NCI-H345 (cell line): ENCODE measurements around the gene EGFL7.

Experiments used
- DNase-seq: peaks from one replicate; lab custom pipeline; 2025; lab: John Stamatoyannopoulos, UW

The EGFL7 gene

DNA sequence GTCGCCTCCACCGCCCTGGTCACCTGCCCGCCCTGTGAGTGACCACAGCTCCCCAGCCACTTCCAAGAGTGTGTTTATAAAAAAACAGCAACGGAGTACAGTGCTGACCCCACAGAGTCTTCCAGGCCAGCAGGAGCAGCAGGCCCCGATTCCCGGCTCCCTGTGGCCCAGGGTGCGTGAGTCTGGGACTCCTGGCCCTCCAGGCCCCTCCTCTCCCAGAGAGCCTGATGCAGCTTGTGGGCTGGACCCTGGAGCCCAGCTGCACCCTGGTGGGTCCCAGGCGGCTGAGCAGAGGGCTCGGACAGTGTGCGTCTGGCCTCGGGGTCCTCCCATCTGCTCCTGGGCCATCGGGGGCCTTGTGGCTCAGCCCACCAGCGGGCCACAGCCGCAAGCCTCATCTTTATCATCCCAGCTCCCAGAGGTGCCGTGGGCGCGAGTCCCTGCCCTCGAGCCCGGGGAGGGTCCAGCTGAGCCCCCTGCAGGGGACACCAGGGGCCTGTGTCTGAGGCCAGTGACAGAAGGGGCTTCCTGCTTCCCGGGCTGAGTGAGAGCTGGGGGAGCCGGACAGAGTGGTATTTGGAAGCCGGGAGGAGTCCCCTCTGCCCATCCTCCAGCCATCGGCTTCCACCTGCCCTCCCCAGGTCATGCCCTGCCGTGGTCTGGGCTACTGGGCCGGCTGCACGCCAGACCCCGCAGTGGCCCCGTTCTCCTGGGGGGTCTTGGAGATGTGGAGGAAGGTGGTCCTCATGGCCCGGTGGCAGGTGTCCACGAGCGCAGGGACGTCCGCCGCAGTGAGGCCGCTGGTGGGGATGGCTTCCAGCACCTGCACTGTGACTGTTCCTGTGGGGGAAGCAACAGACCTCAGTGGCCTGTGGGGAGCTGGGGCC, 10.6 kb downstream of the EGFL7 start:
- no peak for DNase-seq

DNA sequence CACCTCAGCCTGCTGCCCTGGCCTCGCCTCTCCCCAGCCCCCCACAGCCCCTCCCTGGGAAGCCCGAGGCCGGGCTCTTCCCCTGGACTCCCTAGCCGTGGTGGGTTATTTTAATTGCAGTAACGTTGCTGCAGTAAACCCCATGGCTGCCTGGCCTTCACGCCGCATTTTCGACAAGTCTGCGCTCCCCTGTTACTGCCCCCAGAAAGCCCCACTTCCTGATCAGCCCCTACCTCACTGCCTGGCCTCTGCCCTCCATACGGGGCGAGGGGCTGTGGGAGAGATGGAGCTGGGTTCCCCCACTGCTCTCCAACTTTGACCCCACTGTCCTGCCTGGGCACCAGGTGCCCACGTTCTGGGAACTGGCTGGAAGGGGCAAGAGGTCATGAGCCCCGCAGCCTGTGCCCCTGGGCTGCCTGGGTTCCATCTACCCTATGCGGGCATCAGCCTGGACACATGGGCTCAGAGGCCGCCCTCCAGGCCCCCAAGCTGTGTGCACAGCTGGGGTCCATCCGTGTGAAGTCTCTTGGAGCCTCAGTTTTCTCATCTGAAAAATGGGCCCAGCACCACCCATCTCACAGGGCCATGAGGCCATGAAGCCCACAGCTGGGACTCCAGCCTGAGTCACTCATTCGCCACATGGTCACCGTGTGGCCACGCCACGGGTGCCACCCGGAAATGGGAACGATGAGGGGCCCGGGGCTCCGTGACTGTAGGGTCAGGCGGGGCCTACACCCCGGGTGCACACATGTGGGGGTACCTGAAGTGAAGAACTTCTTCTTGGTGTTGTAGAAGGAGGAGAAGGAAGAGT, 11.5 kb downstream of the EGFL7 start:
- DNase-seq, result no peak

DNA sequence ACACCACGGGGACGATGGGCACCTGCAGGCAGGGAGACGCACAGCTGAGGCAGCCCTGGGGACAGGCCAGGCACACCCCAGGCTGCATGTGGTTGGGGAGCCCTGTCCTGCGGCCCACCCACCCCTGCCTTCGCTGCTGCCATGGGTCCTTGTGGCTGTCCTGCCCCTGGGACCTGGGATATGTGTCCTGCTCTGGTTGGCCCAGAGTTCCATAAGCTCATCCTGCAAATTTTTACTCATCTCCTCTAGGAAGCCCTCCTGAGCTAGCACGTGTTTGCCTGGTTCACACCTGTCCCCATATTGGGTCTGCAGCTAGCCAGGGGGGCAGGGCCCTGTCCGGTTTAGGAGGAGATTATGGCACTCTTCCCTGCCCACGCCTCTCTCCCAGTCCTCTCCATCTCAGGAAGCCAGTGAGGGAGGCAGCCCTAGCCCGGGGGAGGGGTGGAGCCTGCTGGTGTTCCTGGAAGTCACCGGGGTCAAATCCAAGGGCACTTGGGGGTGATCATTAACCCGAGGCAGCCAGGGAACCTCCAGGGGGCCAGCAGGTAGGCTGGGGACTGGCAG, 12.2 kb downstream of the EGFL7 start:
- no peak for DNase-seq

DNA sequence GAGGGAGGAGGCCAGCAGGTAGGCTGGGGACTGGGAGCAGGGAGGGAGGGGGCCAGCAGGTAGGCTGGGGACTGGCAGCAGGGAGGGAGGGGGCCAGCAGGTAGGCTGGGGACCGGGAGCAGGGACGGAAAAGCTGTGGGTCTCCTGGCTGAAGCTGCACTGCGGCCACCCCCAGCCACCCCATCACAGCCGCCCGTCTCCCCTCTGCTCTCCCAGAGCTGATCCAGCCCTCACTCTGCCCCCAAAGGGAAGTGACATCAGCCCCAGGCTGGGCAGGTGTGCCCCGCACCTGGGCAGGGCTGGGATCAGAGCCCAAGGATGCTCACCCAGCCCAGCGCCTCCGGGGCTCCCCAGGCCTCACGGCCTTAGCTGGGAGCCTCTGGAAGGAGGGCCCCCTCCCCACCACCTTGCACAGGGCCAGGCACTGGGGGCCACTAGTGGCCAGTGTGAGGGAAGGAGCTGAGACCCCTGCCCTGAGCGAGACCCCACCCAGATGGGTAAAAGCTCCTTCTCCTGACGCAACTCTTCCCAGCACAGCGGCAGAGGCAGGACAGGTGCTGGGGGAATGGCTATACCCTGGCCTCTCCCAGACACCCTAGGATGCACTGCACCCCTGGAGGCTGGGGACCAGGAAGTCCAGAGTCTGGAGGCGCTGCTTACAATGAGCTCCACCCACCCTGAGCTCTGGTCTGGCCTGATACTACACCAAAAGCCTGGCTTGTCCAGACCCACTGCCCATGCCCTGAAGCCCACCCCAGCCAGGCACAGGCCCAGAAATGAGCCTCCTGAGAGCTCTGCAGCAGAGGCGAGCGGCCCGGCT, 13.0 kb downstream of the EGFL7 start:
- no peak for DNase-seq

DNA sequence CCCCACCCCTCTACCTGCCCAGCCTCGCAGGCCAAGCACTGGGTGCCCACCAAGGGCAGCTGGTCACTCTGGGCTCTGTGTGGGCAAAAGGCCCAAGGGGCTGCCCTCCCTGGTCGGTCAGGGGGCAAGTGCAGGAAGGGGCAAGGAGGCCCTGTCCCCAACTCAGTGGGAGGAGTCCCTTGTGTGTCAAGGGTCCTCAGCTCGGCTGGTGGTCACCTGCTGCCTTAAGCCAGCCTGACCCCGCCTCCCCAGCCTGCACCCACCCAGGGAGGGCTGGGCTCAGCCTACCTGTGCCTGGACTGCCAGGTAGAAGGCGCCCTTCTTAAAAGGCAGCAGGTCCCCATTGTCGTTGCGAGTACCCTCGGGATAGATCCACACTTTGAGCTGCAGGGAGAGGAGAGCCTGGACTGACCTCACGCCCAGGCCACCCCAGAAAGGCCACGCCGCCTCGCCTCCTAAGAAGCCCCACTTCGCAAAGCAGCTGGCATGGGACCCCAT, 13.6 kb downstream of the EGFL7 start:
- no peak for DNase-seq

DNA sequence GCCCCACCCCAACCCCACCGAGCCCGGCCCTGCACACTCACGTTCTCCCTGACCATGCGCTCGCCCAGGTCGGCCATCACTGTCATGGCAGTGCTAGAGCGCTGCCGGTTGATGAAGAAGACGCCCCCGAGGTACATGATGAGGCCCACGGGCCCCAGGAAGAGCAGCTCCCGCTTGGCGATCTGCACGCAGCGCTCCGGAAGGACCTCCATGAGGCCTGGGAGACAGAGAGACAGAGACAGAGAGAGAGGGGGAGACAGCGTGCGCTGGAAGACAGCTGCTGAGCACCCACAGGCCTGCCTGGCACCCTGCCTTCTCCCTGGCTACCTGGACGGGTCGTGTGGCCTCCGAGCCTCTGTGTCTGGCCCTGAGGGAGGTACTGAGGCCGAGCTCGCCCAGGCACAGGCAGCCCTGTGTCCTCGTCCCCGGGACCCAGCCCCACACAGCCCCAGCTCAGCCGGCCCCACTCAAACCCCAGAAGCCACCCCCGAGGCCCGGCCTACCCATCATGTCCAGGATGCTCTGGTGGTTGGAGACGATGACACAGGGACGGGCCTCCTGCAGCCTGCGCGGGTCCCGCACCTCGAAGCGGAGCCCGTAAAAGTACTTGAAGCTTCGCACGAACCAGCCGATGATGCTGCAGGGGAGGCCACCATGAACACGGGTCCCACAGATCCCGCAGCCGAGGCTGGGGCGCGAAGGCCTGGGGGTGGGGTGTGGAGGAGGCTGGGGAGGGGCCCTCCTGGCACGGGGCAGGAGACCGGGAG, 14.4 kb downstream of the EGFL7 start:
- no peak for DNase-seq

DNA sequence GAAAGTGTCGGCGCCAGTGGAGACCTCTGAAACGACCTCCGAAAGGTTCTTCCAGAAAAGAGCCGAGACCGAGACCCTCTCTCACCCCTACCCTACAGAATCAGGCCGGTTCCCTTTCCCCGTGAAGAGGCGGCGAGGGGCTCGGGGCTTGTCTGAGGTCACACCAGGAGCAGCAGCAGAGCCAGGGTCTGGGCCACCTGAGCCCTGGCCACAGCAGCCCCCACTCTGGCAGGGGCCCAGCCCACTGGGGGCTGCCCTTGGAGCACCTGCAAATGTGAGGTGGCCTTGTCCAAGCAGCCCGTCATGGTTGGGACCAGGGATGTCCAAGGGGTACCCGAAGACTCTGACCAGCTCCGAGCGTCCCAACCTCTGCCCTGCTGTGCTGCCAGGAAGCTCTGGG, 15.3 kb downstream of the EGFL7 start:
- no peak for DNase-seq

DNA sequence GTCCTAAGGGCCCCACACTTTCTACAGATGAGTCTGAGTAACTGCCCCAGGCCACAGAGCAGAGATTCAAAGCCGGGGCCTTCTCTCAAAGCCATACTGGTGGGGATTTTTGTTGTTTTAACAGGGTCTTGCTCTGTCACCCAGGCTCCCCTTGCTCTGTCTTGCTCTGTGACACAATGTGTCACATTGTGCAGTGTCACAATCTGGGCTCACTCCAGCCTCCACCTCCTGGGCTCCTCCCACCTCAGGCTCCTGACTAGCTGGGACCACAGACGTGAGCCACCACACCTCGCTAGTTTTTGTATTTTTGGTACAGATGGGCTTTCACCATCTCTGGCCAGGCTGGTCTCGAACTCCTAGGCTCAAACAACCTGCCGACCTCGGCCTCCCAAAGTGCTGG, 15.9 kb downstream of the EGFL7 start:
- no peak for DNase-seq

DNA sequence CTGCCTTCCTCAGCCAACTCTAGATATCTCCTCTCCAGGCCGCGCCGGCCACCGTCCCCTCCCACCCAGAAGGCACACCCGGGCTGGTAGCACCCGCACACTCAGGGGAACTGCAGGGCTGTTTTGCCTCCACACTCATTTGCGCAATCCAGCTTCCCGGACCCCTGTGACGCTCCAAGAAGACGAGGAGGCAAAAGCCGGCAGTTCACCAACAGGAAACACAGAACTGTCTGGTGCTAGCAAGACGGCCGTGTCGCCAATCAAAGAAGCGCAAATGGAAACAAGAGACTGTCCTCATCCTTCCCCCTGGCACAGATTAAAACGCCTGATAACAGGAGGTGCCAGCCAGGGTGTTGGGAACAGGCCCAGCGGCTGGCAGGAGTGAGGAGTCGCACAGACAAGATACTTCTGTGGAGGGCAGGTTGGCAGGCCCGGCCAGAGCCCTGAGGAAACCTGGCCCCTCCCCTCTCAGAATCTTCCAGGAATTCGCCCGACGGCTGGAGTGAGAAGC, 16.8 kb downstream of the EGFL7 start:
- DNase-seq, result no peak

DNA sequence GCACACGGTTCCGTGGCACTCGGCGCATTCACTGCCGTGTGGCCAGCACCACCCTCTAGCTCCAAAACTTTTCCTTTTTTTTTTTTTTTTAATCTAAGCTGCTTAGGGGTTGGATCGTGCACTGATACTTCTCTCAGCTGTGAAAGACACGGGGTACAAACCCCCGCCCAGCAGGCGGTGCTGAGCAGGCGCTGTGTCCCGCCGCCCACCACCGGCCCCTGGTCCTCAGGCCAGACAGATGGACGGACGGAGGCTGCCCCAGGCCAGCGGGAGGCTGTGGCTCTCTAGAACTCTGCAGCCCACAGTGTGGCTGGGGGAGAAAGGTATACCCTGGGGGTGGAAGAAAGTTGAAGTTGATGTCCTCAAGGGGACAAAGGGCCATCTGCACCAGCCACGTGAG, 18.3 kb downstream of the EGFL7 start:
- no peak for DNase-seq

DNA sequence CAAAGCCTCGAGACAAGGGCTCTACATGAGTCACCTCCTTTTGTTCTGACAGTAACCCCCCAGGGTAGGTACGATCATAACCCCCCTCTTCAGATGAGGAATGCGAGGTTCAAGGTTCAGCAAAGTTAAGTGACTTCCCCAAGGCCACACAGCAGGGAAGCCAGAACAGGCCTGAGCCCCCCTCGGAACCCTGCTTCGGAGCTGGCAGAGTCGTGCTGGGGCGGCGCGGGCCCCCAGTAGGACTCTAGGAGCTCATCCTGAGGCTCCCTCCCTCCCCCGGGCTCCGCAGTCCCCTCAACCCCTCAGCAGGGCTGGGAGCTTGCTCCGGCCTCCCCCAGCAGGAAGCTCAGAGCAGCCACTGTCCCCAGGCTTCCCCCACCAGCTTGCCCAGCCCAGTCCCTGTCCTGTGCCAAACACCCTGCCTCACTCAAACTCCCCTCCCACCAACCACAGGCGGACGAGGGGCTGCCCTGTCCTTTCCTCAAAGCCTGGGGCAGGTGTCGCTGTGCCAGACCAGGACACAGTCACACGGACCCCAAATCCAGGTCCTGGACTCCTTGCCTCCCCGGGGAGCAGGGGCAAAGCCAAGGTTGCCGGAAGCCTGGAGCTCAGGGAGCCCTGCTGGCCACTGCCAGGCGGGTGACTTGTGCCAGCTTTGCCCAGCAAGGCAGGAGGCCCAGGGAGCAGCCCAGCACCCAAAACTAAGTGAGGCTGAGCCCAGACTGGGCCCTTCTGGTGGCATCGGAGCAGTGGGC, 19.4 kb downstream of the EGFL7 start:
- no peak for DNase-seq

DNA sequence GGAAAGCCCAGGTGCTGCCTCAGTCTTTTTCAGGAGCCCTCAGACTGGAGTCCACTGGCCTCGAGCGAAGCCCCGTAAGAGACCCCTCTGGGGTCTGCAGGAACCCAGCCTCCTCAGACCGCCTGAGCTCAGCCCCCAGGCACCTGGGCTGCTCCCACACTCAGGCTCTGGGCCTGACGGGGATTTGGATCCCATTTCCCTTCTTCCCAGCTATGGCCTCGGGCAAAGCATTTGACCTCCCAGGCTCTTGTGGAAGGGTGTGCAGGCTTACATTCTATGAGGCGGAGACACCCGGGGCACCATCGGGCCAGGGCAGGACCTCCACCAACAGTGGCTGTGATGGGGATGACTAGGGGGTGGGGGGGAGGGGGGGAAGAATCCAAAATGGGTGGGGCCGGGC, 20.0 kb downstream of the EGFL7 start:
- DNase-seq, result no peak

DNA sequence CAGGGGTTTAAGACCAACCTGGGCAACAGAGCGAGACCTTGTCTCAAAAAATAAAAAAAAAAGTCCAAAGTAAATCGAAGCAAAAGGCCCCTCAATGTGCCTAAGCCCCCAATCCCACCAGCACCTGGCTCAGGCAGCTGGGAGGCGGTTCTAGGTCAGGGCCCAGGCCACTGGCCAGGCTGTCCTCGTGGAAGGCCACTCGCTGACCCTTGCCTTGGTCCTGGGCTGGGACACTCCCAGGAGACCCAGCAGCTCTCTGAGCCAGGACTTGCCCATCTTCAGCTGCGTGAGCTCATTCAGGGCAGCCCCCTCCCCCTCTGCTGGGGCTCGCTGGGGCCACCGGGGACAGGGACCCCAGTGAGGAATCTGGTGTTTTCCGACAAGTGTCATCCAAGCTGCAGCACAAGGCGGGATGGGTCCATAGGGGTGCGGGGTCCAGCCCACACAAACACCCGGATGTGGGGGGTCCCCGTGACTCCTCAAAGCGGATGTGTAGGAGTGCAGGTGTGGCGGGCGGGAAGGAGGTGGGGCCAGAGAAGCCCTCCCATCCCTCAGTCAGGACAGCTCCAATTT, 20.5 kb downstream of the EGFL7 start:
- no peak for DNase-seq

DNA sequence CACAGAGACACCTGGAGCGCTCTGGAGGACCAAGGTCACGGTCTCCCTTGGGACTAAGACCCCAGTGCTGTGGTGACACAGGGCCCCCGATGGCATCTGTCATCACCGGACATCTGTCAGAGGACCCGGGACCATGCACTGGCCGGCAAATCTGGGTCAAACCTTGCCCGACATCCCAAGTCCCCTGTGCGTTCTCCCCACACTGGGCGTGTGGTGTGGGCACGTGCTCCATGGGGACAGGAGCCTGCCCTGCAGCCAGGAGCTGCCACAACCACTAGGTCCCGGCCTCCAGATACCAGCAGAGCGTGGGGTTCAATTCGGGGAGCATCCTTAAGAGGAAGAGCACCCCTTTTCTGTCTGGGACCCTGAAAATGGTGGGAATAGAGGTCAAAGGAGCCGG, 21.0 kb downstream of the EGFL7 start:
- DNase-seq, result no peak

DNA sequence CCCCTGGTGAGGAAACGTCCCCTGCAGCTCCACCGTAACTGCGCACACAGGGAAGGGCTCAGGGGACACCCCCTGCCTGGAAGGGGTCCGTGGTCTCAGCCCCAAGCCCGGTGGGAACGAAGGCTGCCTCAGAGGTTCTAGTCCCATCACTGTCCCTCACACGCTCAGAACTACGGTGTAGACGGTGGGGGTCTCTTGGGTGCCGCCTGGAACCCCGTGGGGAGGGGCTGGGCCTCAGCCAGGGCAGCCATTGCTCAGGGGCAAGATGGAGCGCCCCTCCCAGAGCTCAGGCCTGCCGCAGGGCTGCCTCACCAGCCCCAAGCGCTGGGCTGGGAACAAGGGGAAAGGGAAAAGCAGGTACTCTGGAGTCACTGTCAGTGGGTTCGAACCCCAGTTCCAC, 21.6 kb downstream of the EGFL7 start:
- no peak for DNase-seq

DNA sequence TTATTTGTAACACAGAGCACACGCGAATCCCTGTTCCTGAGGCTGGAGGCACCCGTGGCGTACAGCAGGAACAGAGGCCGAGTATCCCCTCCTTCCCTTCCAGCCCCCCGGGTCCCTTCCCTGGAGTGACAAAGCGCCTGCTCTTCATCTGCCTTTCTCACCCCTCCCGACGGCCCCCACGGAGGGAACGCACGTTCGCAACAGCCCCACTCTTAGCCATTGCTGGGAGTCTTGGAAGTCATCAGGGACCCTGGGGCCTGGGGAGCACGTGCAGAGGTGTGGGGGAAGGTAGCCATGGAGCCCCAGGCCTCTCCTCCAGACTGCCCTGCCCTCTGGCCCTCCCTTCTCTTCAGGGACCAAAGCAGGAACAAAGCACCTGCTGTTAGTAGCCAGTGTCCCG, 22.1 kb downstream of the EGFL7 start:
- DNase-seq, result no peak

DNA sequence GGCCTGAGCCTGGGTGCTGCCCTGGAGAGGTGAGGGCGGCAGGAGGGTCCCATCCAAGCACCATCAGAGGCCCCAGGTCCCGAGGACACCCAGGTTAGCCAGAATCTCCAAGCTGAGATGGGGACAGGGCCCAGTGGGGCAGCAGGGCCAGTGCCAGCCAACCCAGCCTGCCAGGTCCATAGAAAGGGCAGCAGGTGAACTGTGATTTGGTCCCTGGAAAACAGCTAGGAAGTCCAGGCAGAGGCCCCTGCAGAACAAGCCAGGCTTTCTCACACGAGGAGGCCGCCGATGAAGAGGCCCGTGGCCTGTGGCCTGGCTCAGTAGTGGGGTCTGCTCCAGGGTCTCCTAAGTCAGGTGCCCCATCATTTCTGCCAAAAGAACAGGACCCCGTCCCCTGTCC, 22.5 kb downstream of the EGFL7 start:
- no peak for DNase-seq

DNA sequence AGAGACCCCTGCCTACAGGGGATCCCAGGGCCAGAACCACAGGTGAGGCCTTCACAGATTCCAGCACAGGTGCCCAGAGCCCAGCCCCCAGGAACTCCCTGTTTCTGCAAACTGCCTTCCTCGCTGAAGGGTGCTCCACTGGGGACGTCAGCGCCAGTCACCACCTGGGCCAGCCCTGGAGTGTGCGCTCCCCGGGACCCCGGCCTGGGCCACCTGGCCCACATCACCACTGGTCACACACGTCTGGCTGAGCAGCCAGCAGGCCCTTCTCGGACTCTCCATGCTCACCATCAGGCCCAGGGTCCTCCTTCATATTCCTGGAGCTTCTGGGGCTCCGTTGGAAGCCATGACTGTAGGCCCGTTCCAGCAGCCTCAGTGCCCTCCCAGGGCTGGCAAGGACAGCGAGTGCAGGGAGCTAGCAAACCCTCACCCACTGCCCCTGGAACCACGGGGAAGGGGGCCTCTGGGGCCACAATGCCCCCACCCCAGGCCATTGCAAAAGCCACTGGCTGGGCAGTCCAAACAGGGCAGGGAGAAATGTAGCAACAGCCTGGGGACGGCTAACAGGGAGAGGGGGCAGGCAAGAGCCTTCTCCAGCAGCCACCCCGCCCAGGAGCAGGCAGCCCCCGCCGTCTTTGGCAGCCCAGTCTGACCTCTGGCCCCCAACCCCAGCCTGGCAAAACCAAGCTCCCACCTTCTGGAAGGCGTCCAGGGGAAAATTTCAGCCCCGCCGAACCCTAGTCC, 23.2 kb downstream of the EGFL7 start:
- DNase-seq, result no peak

DNA sequence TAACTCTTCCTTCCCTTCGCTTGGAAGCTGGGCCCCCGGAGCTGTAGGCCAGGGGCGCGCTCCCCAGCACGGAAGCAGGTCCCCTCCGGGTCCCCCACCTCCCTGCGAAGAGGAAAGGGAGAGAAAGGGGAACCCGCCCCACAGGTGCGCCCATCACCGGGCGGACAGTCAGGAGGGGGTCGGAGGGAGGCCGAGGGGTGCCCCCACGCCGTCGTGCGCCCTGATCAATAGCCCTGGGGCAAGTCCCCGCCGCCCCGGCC, 23.7 kb downstream of the EGFL7 start:
- DNase-seq, result no peak
